HG02763 (cell line): ENCODE results near the gene BEST1.

ENCODE experiments used
- ATAC-seq: cut with Tn5 transposase; IDR thresholded peaks from one replicate; pipeline ENCODE4 v1.9.1; 2021; ENCODE audit warnings: mild to moderate bottlenecking, moderate library complexity; ENCODE audit not compliant: unreplicated experiment

BEST1 gene

DNA sequence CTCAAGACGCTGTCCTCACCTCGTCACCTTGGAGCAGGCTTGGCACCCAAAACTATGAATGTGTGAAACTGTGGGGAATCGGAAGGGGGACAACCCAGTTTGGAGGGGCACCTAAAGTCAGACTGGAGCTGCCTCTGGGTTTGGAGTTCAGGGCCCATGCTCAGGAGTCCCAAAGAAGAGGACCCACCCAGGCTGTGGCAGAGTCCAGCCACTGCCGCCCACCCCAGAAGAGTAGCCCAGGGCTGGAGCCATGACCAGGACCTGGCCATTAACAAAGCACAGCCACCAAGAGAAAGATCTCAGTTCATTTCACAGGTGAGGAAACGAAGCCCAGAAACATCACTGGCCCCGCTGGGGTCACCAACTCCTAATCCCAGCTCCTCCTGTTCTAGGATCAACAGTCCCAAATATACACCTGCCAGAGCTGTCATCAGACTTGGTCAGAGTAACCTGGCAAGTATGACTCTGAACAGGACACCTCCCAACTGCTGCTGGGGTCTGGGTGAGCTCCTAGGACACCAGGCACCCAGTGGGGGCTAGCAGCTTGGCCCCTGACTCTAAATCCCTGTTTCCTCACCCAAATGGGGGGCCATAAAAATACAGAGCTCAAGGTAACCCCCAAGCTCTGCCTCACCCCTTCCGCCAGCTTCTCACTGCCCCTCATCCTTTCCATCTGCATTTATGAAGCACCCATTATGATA lies 35.5 kb upstream of the BEST1 start:
- no peak for ATAC-seq

DNA sequence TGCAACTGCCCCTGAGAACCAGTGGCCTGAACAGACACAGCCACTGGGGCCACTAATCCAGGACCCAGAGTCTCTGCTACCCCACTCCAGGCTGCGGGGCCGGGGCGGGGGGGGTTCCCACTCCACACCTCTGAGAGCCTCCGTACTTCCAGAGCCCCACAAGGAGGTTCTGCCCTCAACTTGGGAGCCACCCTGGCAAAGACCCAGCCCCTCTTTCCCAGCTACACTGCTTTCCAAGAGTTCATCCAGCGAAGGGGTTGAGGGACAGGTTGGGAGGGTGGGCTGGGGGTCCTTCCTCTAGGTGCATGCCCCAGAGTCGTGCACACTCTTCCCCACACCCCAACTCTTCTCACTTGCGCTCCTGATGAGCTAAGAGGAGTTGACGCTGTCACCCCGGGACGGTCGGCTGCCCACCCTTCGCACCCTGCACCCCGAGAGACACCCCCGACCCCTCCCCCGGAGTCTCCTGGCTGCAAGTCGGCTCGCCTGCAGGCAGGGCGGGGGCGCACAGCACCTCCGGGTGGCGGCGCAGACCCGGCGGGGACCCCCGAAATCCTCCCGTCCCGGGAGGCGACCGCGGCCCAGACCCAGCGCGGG lies 33.3 kb upstream of the BEST1 start:
- no peak for ATAC-seq

DNA sequence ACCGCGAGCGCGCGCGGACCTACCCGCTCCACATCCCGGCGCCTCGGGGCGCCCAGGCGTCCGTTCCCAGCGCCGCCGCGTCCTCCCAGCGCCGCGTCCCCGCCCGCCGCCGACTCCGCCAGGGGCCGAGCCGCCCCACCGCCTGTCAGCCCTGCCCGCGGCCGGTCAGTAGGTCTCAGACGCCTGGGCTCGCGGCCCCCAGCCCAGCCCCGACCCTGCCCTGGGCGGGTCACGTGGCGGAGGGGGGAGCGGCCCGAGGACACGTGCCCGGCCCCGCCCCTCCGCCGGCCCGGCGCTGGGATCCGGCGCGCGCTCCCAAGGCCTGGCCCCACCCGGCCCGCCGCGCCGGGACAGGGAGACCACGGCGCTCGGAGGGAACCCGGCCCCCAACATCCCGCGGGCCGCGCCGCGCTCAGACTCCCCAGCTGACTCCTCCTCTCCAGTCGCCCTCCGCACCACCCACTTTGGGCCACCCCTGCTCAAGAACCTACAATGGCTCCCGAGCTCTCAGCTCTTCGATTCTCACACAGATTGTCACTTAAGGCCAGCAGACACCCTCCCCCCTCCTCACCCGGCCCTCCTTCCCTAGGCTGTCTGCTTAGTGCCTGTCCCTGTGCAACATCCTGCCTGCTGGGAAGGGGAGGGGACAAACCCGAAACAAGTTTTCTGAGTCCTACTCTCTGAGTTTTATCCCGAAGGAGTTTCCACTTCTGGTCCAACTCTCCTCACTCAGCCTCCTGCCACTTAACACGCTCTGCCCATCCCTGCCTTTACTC lies 32.6 kb upstream of the BEST1 start, which contains the start of gene RAB3IL1:
TSS of gene RAB3IL1 (minus strand) at position 233 of the 776 bp plus-strand sequence. CDS start at position 34, 199 bp downstream.
- no peak for ATAC-seq

DNA sequence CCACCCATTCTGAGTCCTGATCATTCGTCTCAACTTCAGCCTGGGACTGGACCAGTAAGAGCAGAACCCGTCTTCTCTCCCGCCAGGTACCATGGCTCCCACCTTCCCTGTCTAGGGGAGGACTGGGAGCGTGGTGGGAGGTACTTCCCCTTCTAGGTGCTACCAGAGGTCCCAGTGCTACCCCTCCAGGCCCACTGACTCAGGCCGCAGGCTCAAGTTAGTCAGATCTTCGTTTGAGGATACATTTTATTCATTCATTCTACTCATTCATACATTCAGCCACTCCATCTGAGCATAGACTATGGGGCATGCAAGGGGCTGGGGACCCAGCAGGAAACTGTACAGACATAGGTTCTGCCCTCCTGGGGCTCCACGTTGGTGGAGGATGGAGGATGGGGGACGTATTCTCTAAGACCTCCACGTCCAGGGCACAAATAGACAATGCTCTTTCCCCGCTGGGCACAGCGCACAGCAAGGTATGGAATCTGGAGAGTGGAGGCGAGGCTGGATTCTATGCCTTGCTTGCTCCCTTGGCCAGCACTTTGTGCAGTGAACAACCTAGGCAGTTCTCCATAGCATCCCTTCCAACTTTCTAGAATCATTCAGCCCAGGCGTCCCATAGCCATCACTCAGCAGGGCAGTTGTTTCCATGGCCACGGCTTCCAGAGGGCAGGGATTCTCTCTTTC lies 31.8 kb upstream of the BEST1 start:
- no peak for ATAC-seq

GRCh38 chr11:61918938-61919704 lies 31.0 kb upstream of the BEST1 start:
- ATAC-seq: no peak

GRCh38 chr11:61919705-61920631 lies 30.2 kb upstream of the BEST1 start:
- ATAC-seq: no peak

GRCh38 chr11:61921446-61921845 lies 28.7 kb upstream of the BEST1 start:
- no peak for ATAC-seq

DNA sequence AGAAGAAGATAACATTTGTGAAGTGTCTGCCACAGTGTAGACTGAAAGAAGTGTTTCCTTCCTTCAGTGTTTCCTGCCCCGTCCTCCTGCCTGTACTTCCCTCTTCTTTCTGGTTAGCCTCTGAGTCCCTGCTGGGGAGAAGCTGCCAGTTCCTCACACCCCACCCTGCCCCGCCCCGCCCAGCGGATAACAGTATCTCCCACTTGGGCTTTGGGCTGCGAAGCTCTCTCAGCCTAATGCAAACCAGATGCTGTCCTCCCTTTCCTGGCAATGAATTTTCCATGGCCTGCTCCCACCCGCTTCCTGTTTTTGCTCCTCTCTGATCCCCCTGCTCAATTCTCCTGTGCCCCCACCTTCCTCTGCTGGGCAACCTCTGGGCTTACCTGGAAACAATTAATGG lies 27.6 kb upstream of the BEST1 start:
- ATAC-seq: no peak

DNA sequence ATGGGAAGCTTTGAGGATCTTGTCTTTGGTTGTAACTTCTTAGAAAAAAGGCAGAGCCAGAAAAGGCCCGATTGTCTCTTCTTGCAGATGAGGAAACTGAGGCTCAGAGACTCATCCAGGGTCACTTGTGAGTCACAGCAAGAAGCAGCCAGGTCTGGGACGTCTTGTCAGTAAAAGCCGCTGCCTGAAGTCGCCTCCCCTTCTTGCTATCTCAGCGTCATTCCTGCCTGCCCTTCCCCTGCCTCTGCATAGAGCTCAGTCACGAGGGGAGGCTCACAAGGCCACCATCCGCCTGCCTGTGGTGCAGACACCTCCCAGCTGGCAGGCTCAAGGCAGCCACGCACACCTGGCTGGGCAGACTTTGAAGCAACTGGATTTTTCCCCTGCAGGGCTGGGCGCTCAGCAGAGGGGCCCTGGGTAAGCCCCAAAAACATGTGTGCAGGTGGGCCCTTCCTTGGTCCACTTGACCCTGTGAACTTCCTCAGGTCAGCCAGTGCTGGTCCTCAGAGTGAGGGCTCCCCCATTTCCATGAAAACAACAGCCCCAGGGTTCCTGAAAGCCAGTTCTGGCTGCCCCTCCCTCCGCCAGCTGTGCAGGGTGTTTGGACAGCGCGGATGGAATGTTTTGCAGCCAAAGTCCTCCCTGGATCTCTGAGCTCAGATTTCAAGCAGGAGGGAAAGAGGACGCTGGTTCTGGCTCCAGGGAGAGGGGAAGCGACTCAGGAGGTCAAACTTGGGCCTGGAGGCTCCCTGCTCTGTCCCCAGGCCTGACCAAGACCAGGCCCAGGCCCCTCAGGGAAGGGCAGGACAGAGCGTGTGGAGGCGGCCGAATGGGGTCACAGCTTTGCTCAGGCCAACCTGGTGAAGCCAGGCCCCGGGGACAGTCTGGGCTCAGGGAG lies 26.7 kb upstream of the BEST1 start:
- no peak for ATAC-seq

- ATAC-seq: no peak
Observed at GRCh38 chr11:61924064-61924455, 26.1 kb upstream of the BEST1 start.

GRCh38 chr11:61925736-61926135 lies 24.4 kb upstream of the BEST1 start:
- ATAC-seq: no peak

GRCh38 chr11:61926235-61926634 lies 23.9 kb upstream of the BEST1 start:
- no peak for ATAC-seq

- ATAC-seq: no peak
Observed at GRCh38 chr11:61927501-61927900, 22.6 kb upstream of the BEST1 start.

DNA sequence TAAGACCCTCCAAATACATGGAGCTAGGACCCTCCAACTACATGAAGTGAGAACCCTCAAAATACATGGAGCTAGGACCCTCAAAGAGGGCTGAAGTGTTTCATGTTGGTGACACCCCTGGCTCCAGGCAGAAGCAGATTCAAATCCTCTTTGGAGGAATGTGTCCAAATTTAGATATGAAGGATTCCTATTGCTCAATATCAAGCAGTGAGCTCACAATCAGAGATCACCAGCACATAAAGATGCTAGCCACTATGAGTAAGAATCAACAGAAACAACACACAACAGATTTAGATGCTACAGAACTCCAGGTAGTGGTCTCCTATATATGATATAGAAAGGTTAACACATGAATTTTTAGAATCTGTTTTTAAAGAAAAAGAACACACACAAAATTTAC lies 21.5 kb upstream of the BEST1 start:
- no peak for ATAC-seq

- ATAC-seq: no peak
Observed at GRCh38 chr11:61930933-61931332, 19.2 kb upstream of the BEST1 start.

DNA sequence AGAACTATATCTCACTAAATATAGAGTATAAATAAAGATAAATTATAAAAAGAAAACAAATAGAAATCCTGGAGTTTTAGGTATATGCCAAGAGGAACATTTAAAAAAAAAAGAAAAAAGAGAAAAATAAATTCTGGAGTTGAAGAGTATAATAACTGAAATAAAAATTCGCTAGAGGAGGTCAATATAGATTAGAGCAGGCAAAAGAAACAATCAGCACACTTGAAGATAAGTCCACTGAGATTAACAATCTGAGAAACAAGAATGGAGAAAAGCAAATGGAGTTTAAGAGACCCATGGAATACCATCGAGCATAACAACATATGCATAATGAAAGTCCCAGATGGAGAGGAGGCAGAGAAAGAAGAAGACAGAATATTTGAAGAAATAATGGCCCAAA lies 14.3 kb upstream of the BEST1 start:
- no peak for ATAC-seq

- ATAC-seq: no peak
Observed at GRCh38 chr11:61940466-61940865, 9.7 kb upstream of the BEST1 start.

DNA sequence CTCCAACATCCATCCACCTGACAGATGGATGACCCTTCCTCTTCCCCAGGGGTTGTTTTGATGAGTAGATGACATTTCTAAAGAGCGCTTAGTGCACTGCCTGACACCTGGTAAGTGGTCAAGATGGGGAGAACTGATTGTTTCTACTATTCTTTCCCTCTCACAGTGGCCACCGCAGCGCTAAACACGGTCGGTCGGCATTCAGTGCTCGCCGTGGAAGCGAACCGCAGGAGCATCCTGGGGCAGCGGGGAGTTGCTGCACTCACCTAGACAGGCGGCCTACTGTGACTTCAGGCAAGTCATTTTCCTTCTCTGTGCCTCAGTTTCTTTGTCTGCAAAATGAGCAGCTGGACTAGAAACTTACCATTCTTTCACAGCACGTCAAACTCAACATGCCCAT lies 5.0 kb upstream of the BEST1 start:
- no peak for ATAC-seq

DNA sequence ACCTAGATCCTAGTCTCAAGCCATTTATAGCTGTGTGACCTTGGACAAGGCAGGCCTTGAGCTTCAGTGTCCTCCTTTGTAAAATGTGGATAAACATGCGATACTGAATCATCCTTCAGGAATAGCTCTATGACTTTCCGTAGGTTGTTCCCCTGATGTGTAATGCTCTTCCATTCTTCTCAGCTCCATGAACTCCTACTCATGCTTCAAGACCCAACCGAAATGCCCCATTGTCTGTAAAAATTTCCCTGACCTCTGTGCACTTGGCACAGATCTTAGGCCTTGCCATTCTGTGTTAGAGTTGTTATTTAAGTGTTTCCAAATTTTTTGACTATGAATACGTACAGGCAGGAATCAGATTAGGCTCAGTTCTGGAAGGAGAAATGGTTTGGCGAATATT lies 3.3 kb upstream of the BEST1 start:
- no peak for ATAC-seq
